Upper lobe of right lung (tissue), 1 donor: ENCODE measurements around the gene YIPF7. TPM values are rescaled to one million over a fixed set of nuclear protein-coding genes. Genes with fewer than 3 reads are reported as not detected.

Source experiments
- ATAC-seq: fragments of 200-7000 bp; cut with Tn5 transposase; one replicate; pipeline ENCODE4 v1.9.1; 2020; ENCODE audit warnings: mild to moderate bottlenecking, moderate library complexity
- DNase-seq: peaks from one replicate; pipeline ENCODE4 v3.0.0-alpha.2; 2020
- H3K27ac ChIP-seq: fragments of 200-600 bp; one replicate; pipeline ENCODE4 v1.8.0; 2022
- H3K27me3 ChIP-seq: fragments of 200-600 bp; one replicate; pipeline ENCODE4 v1.8.0; 2022; ENCODE audit warnings: mild to moderate bottlenecking
- H3K36me3 ChIP-seq: fragments of 200-600 bp; one replicate; pipeline ENCODE4 v1.8.0; 2022
- H3K4me1 ChIP-seq: fragments of 200-600 bp; one replicate; pipeline ENCODE4 v1.8.0; 2022
- H3K4me3 ChIP-seq: fragments of 200-600 bp; one replicate; pipeline ENCODE4 v1.8.0; 2022; ENCODE audit warnings: mild to moderate bottlenecking
- H3K9me3 ChIP-seq: fragments of 200-600 bp; one replicate; pipeline ENCODE4 v1.8.0; 2022
- CTCF ChIP-seq: fragments of 200-600 bp; IDR thresholded peaks from one replicate; pipeline ENCODE4 v1.8.0; 2022; ENCODE audit warnings: antibody characterized with exemption
- intact Hi-C: fragments of 100-400 bp; cut with DNase I; formaldehyde crosslinking; loops from one replicate; pipeline ENCODE4 v1.11.0; 2022
- total RNA-seq: library from RNA; stranded (reverse); fragmentation: NEBNext Ultra II Directional; extraction: Animal tissue kit (Norgen Biotek cat#: 25700); gene quantifications from one replicate; pipeline ENCODE4 v1.2.1, GENCODE V29; 2021
- donor health status: DM: no; HTN: yes; CAD: no; lungs with severe emphysema.

The YIPF7 gene
- total RNA-seq, 1 donor from 2014 or later, result not detected

GRCh38 chr4:44623676-44624075 lies 27.7 kb downstream of the YIPF7 start:
- no peak for TF ChIP-seq CTCF
- H3K9me3 ChIP-seq, result no peaks in the 10 kb centered on the region
- no peaks in the 10 kb centered on the region for H3K4me1 ChIP-seq
- no peaks in the 10 kb centered on the region for H3K27me3 ChIP-seq
- intact Hi-C loops, result no loop called here
- H3K36me3 ChIP-seq, result no peaks in the 10 kb centered on the region
- ATAC-seq (no peak), DNase-seq (no peak)
- no peak overlapping the region for H3K4me3 ChIP-seq
- no peak overlapping the region for H3K27ac ChIP-seq

GRCh38 chr4:44616621-44617020 lies 34.8 kb downstream of the YIPF7 start:
- intact Hi-C loops, result no loop called here
- Histone ChIP-seq H3K27ac (no peak overlapping the region), H3K9me3 (no peaks in the 10 kb centered on the region), H3K4me3 (no peak overlapping the region), H3K27me3 (no peaks in the 10 kb centered on the region), H3K36me3 (no peaks in the 10 kb centered on the region), H3K4me1 (no peaks in the 10 kb centered on the region)
- TF ChIP-seq CTCF, result no peak
- DNase-seq (no peak), ATAC-seq (no peak)

- Histone ChIP-seq H3K9me3 (no peaks in the 10 kb centered on the region), H3K27ac (no peak overlapping the region), H3K27me3 (no peaks in the 10 kb centered on the region), H3K36me3 (no peaks in the 10 kb centered on the region), H3K4me1 (no peaks in the 10 kb centered on the region), H3K4me3 (no peak overlapping the region)
- intact Hi-C loops, result no loop called here
- DNase-seq (no peak), ATAC-seq (no peak)
- no peak for TF ChIP-seq CTCF
Observed at GRCh38 chr4:44583393-44583792, 68.0 kb downstream of the YIPF7 start.

GRCh38 chr4:44580231-44580630 lies 71.2 kb downstream of the YIPF7 start:
- Histone ChIP-seq H3K4me3 (no peak overlapping the region), H3K27me3 (no peaks in the 10 kb centered on the region), H3K27ac (no peak overlapping the region), H3K36me3 (no peaks in the 10 kb centered on the region), H3K4me1 (no peaks in the 10 kb centered on the region), H3K9me3 (no peaks in the 10 kb centered on the region)
- ATAC-seq (no peak), DNase-seq (no peak)
- intact Hi-C loops, result no loop called here
- no peak for TF ChIP-seq CTCF

- ATAC-seq (no peak), DNase-seq (no peak)
- Histone ChIP-seq H3K4me3 (no peak overlapping the region), H3K36me3 (no peaks in the 10 kb centered on the region), H3K27ac (no peak overlapping the region), H3K4me1 (no peaks in the 10 kb centered on the region), H3K9me3 (no peaks in the 10 kb centered on the region), H3K27me3 (no peaks in the 10 kb centered on the region)
- intact Hi-C loops, result no loop called here
- no peak for TF ChIP-seq CTCF
Observed at GRCh38 chr4:44578954-44579353, 72.5 kb downstream of the YIPF7 start.

Other genes starting within 250 kb of the YIPF7 start
- gene KCTD8, start 202.8 kb downstream of the YIPF7 start, total RNA-seq, result 0.67 TPM
- 16.6 TPM for gene GUF1, start 26.8 kb upstream of the YIPF7 start, total RNA-seq
- gene GNPDA2, start 74.9 kb upstream of the YIPF7 start, total RNA-seq, result 11.3 TPM